HepG2 (cell line): ENCODE results near the gene RETN. TPM values are rescaled to one million over a fixed set of nuclear protein-coding genes. Genes with fewer than 3 reads are reported as not detected.
A peak's percentile ranks its signal among the peaks of the same experiment; 100 is the strongest.

Experiments used
- ARNT ChIP-seq: fragments of 450-650 bp; IDR thresholded peaks from 2 replicates; pipeline ENCODE4 v1.6.1; 2017
- CENPT ChIP-seq: sonication (generic); formaldehyde crosslinking; IDR thresholded peaks from 2 replicates; pipeline ENCODE4 v1.8.0; 2022; ENCODE audit warnings: low read depth, mild to moderate bottlenecking, moderate library complexity, missing genetic modification reagents
- DR1 ChIP-seq: sonication (generic); formaldehyde crosslinking; IDR thresholded peaks from 2 replicates; pipeline ENCODE4 v1.8.0; 2021; ENCODE audit warnings: mild to moderate bottlenecking, missing genetic modification reagents, inconsistent platforms
- FOXA1 ChIP-seq, 2 experiments: fragments of 450-650 bp in 1 of 2; sonication (generic) in 1 of 2; formaldehyde crosslinking in 1 of 2; IDR thresholded peaks; 2 replicates each; pipeline versions ENCODE4 v1.4.0 to v1.6.1; 2016 to 2020; ENCODE audit warnings: missing genetic modification reagents in 1 of 2
- HOXA7 ChIP-seq: sonication (generic); formaldehyde crosslinking; IDR thresholded peaks from 2 replicates; pipeline ENCODE4 v1.8.1; 2022; ENCODE audit warnings: mild to moderate bottlenecking, missing genetic modification reagents, moderate library complexity
- JUND ChIP-seq: sonication (generic); formaldehyde crosslinking; IDR thresholded peaks from 2 replicates; pipeline ENCODE4 v1.8.0; 2022; ENCODE audit warnings: mild to moderate bottlenecking, missing genetic modification reagents
- KLF11 ChIP-seq: IDR thresholded peaks from 2 replicates; pipeline ENCODE4 v1.6.1; 2016; ENCODE audit warnings: missing compliant biosample characterization
- POLR2AphosphoS2 ChIP-seq: IDR thresholded peaks from 2 replicates; pipeline ENCODE4 v1.6.1; 2011; ENCODE audit warnings: low read depth, low read length, improper control_type of control experiment
- SMARCE1 ChIP-seq: fragments of 450-650 bp; IDR thresholded peaks from 2 replicates; pipeline ENCODE4 v1.6.1; 2017; ENCODE audit warnings: borderline replicate concordance
- SNAI1 ChIP-seq: sonication (generic); formaldehyde crosslinking; IDR thresholded peaks from 2 replicates; pipeline ENCODE4 v1.5.0; 2020; ENCODE audit warnings: mild to moderate bottlenecking, missing genetic modification reagents, borderline replicate concordance
- STAT5B ChIP-seq: sonication (generic); formaldehyde crosslinking; IDR thresholded peaks from 2 replicates; pipeline ENCODE4 v1.4.0; 2020; ENCODE audit warnings: missing genetic modification reagents
- ZNF180 ChIP-seq: sonication (generic); formaldehyde crosslinking; IDR thresholded peaks from 2 replicates; pipeline ENCODE4 v1.4.0; 2020; ENCODE audit warnings: low read depth, missing genetic modification reagents, borderline replicate concordance
- ZNF652 ChIP-seq: IDR thresholded peaks from 2 replicates; pipeline ENCODE4 v1.6.1; 2016; ENCODE audit warnings: low read depth, borderline replicate concordance
- ZNF703 ChIP-seq: sonication (generic); formaldehyde crosslinking; IDR thresholded peaks from 2 replicates; pipeline ENCODE4 v1.5.1; 2020; ENCODE audit warnings: missing genetic modification reagents, mild to moderate bottlenecking, moderate library complexity, borderline replicate concordance
- polyA plus RNA-seq, 8 experiments: library from polyadenylated mRNA; depleted of rRNA in 3 of 8; stranded (reverse) in 7 of 8; unstranded in 1 of 8; fragments of >200 nt; fragmentation: Illumina TruSeq in 4 of 8; extraction: Trizol in 4 of 8; gene quantifications; 2 replicates each; pipeline versions ENCODE4 v1.2.1 to v1.2.3, GENCODE V29; 2011 to 2016; ENCODE audit warnings: low read depth in 4 of 8, missing spikeins in 1 of 8, mixed read lengths in 1 of 8; ENCODE audit not compliant: insufficient read depth in 1 of 8
- total RNA-seq, 5 experiments: library from RNA; depleted of rRNA; stranded (reverse); fragments of >200 nt; fragmentation: Illumina TruSeq; extraction: Trizol; gene quantifications; 2 replicates each; pipeline ENCODE4 v1.2.3, GENCODE V29; 2016; ENCODE audit warnings: low read depth in 1 of 5
- TF ChIP-seq, protein P1 (sequence below): sonication (generic); formaldehyde crosslinking; IDR thresholded peaks from 2 replicates; pipeline ENCODE4 v1.5.0; 2020; ENCODE audit warnings: missing genetic modification reagents
- TF ChIP-seq, protein P2 (sequence below): sonication (generic); formaldehyde crosslinking; IDR thresholded peaks from 2 replicates; pipeline ENCODE4 v1.5.0; 2020; ENCODE audit warnings: missing genetic modification reagents
- TF ChIP-seq, protein P3 (sequence below), 2 experiments: sonication (generic) in 1 of 2; formaldehyde crosslinking in 1 of 2; IDR thresholded peaks; 2 replicates each; pipeline versions ENCODE4 v1.4.0 to v1.6.1; 2016 to 2020; ENCODE audit warnings: borderline replicate concordance in 1 of 2, low read depth in 1 of 2, mild to moderate bottlenecking in 1 of 2, missing genetic modification reagents in 1 of 2

Gene RETN
- total and polyA plus RNA-seq, 2 of the 13 experiments (the other 11 are each of a cell fraction or from before 2014, with no cell fraction given), result not detected

DNA sequence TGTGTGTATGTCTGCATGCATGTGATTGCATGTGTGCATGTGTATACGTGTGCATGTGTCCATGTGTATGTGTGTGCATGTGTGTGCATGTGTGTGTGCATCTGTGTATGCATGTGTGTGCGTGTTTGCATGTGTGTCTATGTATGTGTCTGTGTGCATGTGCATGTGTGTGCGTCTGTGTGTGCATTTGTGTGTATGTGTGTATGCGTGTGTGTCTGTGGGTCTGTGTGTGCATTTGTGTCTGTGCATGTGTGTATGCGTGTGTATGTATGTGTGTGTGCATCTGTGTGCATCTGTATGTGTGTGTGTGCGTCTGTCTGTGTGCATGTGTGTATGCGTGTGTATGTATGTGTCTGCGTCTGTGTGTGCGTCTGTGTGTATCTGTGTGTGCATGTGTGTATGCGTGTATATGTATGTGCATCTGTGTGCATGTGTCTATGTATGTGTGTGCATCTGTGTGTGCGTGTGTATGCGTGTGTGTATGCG is 28.9 kb upstream of the RETN start (continued):
- TF ChIP-seq FOXA1 (IDR thresholded peaks at IDR 0.05) (peak; percentile 4; the same call in 1 of the 2 replicates), FOXA1 (CRISPR knock-in tag; IDR thresholded peaks at IDR 0.05) (no peak), ZNF652 (CRISPR knock-in tag) (no peak), DR1 (CRISPR knock-in tag) (no peak), ZNF703 (CRISPR knock-in tag) (no peak), POLR2AphosphoS2 (no peak), ARNT (no peak), ZNF180 (CRISPR knock-in tag) (no peak), CENPT (CRISPR knock-in tag) (0 out of 2 replicates have a peak, but pooled peaks have one; percentile 20), KLF11 (CRISPR knock-in tag) (no peak), SMARCE1 (no peak), HOXA7 (no peak), JUND (no peak), SNAI1 (CRISPR knock-in tag) (no peak), STAT5B (CRISPR knock-in tag) (no peak)
- TF ChIP-seq, protein P1, sequence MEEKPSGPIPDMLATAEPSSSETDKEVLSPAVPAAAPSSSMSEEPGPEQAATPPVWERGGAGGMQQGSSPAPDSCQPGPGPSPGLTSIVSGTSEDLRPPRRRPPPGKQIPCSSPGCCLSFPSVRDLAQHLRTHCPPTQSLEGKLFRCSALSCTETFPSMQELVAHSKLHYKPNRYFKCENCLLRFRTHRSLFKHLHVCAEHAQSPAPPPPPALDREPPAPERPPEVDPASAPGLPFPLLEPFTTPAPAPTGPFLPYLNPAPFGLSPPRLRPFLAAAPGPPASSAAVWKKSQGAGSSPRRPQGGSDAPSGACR (CRISPR knock-in tag), result no peak
- TF ChIP-seq, protein P2, sequence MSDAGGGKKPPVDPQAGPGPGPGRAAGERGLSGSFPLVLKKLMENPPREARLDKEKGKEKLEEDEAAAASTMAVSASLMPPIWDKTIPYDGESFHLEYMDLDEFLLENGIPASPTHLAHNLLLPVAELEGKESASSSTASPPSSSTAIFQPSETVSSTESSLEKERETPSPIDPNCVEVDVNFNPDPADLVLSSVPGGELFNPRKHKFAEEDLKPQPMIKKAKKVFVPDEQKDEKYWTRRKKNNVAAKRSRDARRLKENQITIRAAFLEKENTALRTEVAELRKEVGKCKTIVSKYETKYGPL (CRISPR knock-in tag), result no peak
- TF ChIP-seq, protein P3, sequence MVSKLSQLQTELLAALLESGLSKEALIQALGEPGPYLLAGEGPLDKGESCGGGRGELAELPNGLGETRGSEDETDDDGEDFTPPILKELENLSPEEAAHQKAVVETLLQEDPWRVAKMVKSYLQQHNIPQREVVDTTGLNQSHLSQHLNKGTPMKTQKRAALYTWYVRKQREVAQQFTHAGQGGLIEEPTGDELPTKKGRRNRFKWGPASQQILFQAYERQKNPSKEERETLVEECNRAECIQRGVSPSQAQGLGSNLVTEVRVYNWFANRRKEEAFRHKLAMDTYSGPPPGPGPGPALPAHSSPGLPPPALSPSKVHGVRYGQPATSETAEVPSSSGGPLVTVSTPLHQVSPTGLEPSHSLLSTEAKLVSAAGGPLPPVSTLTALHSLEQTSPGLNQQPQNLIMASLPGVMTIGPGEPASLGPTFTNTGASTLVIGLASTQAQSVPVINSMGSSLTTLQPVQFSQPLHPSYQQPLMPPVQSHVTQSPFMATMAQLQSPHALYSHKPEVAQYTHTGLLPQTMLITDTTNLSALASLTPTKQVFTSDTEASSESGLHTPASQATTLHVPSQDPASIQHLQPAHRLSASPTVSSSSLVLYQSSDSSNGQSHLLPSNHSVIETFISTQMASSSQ (IDR thresholded peaks at IDR 0.05; ENCODE audit: low read depth), result no peak
- TF ChIP-seq, protein P3 (CRISPR knock-in tag; IDR thresholded peaks at IDR 0.05; ENCODE audit: borderline replicate concordance), result no peak
